GM23338 (cell line): Measurements from ENCODE around the gene PCDHB15. TPM values are rescaled to one million over a fixed set of nuclear protein-coding genes. Genes with fewer than 3 reads are reported as not detected.
"Not testable (repeated sequence)": the region's sequence is repeated elsewhere in the genome, so short reads cannot be mapped to it uniquely, and the experiment has no call there.

Source experiments
- ATAC-seq: fragments of 200-7000 bp; cut with Tn5 transposase; 3 replicates; pipeline ENCODE4 v1.9.1; 2020
- DNase-seq: peaks from one replicate; pipeline ENCODE4 v3.0.0-alpha.2; 2015; ENCODE audit warnings: low spot score
- H2AFZ ChIP-seq: fragments of 200-600 bp; sonication (generic); 2 replicates; pipeline ENCODE4 v1.8.0; 2016; ENCODE audit warnings: antibody characterized with exemption, mild to moderate bottlenecking, moderate library complexity
- H3F3A ChIP-seq: fragments of 200-600 bp; sonication (generic); replicated peaks from 2 replicates; pipeline ENCODE4 v1.8.0; 2017; ENCODE audit warnings: antibody characterized with exemption, mixed run types, low read depth
- H3K27ac ChIP-seq: fragments of 200-600 bp; sonication (generic); 2 replicates; pipeline ENCODE4 v1.6.1; 2016; ENCODE audit warnings: low read depth
- H3K27me3 ChIP-seq: fragments of 200-600 bp; sonication (generic); 2 replicates; pipeline ENCODE4 v1.8.0; 2016; ENCODE audit warnings: mild to moderate bottlenecking, mixed run types, moderate library complexity; ENCODE audit not compliant: insufficient read depth
- H3K36me3 ChIP-seq: fragments of 200-600 bp; sonication (generic); 2 replicates; pipeline ENCODE4 v1.8.0; 2016; ENCODE audit warnings: mild to moderate bottlenecking; ENCODE audit not compliant: insufficient read depth
- H3K4me1 ChIP-seq: fragments of 200-600 bp; sonication (generic); 2 replicates; pipeline ENCODE4 v1.8.0; 2016; ENCODE audit warnings: mild to moderate bottlenecking, moderate library complexity; ENCODE audit not compliant: insufficient read depth
- H3K4me2 ChIP-seq: fragments of 200-600 bp; sonication (generic); 2 replicates; pipeline ENCODE4 v1.7.1; 2017; ENCODE audit warnings: mixed run types
- H3K4me3 ChIP-seq: fragments of 200-600 bp; sonication (generic); 2 replicates; pipeline ENCODE4 v1.6.1; 2016; ENCODE audit warnings: mixed run types
- H3K79me2 ChIP-seq: fragments of 200-600 bp; sonication (generic); replicated peaks from 2 replicates; pipeline ENCODE4 v1.8.0; 2017; ENCODE audit warnings: mild to moderate bottlenecking; ENCODE audit not compliant: insufficient read depth
- H3K9me2 ChIP-seq: fragments of 200-600 bp; sonication (generic); 2 replicates; pipeline ENCODE4 v1.8.0; 2017; ENCODE audit not compliant: insufficient read depth
- H4K20me1 ChIP-seq: fragments of 200-600 bp; sonication (generic); replicated peaks from 2 replicates; pipeline ENCODE4 v1.8.0; 2017; ENCODE audit warnings: mild to moderate bottlenecking; ENCODE audit not compliant: insufficient read depth
- H3K27ac Mint-ChIP-seq: 2 replicates; pipeline ENCODE4 v1.8.0; 2020; ENCODE audit warnings: inconsistent platforms, mild to moderate bottlenecking, moderate library complexity, mixed read lengths
- H3K27me3 Mint-ChIP-seq: 3 replicates; pipeline ENCODE4 v1.8.0; 2022; ENCODE audit warnings: low read depth, mild to moderate bottlenecking, moderate library complexity, mixed read lengths, inconsistent platforms; ENCODE audit not compliant: insufficient read depth, poor library complexity
- H3K36me3 Mint-ChIP-seq: 3 replicates; pipeline ENCODE4 v1.8.0; 2021; ENCODE audit warnings: low read depth, mild to moderate bottlenecking, inconsistent platforms, moderate library complexity, mixed read lengths
- H3K4me1 Mint-ChIP-seq: 3 replicates; pipeline ENCODE4 v1.8.0; 2020; ENCODE audit warnings: mild to moderate bottlenecking, inconsistent platforms, mixed read lengths
- H3K4me3 Mint-ChIP-seq: 3 replicates; pipeline ENCODE4 v1.8.0; 2021; ENCODE audit warnings: moderate library complexity, mild to moderate bottlenecking, inconsistent platforms, mixed read lengths
- H3K9me3 Mint-ChIP-seq: 3 replicates; pipeline ENCODE4 v1.8.0; 2020; ENCODE audit warnings: moderate library complexity, mild to moderate bottlenecking, inconsistent platforms, mixed read lengths
- CTCF ChIP-seq, 2 experiments: fragments of 200-600 bp in 1 of 2; sonication (generic) in 1 of 2; conservative IDR thresholded peaks; 2 replicates each; pipeline versions ENCODE4 v1.5.1 to v1.6.1; 2016 to 2017; ENCODE audit warnings: antibody characterized with exemption in 2 of 2, low read depth in 2 of 2, mild to moderate bottlenecking in 2 of 2, moderate library complexity in 1 of 2
- polyA plus RNA-seq: library from polyadenylated mRNA; unstranded; fragments of >200 nt; fragmentation: Nextera tagmentation; extraction: Ambion mirVana; gene quantifications from 2 replicates; pipeline ENCODE4 v1.2.1, GENCODE V29; 2016
- total RNA-seq: library from RNA; depleted of rRNA; stranded (reverse); fragments of >200 nt; shearing (Covaris generic); gene quantifications from 2 replicates; pipeline ENCODE4 v1.2.3, GENCODE V29; 2014

PCDHB15 gene
- total and polyA plus RNA-seq, 2 experiments from 2014 or later = 4.9 to 12.1 TPM

GRCh38 chr5:141213656-141214339 is 31.4 kb upstream of the PCDHB15 start, which contains the start of gene PCDHB13:
Gene PCDHB13 (plus strand): TSS chr5:141213919. CDS start chr5:141214124, 205 bp downstream.
- H4K20me1 ChIP-seq, H3K4me1 ChIP-seq, H3K4me1 Mint-ChIP-seq, H3K4me2 ChIP-seq, H3K36me3 ChIP-seq, H3K27ac ChIP-seq, H3K79me2 ChIP-seq, H3F3A ChIP-seq, H3K9me2 ChIP-seq, H3K27me3 Mint-ChIP-seq, H3K27ac Mint-ChIP-seq, H3K27me3 ChIP-seq, H2AFZ ChIP-seq: not testable (repeated sequence)
- ATAC-seq (peak; percentile 89), DNase-seq (peak; percentile 90)
- H3K4me3 ChIP-seq = peak within 1 kb of the TSS; percentile 35; the same call in 1 of the 2 replicates
- peaks cover 37% of the 10 kb centered on the region for H3K9me3 Mint-ChIP-seq
- peak within 1 kb of the TSS; percentile 38; the same call in 1 of the 3 replicates for H3K4me3 Mint-ChIP-seq
- TF ChIP-seq CTCF (conservative IDR thresholded peaks at IDR 0.05; ENCODE audit: low read depth in 2 of 2) = peak; percentile 72 to 73
- H3K36me3 Mint-ChIP-seq = peaks cover 33% of the 10 kb centered on the region

DNA sequence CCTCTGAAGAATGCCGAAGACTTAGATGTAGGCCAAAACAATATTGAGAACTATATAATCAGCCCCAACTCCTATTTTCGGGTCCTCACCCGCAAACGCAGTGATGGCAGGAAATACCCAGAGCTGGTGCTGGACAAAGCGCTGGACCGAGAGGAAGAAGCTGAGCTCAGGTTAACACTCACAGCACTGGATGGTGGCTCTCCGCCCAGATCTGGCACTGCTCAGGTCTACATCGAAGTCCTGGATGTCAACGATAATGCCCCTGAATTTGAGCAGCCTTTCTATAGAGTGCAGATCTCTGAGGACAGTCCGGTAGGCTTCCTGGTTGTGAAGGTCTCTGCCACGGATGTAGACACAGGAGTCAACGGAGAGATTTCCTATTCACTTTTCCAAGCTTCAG is 30.6 kb upstream of the PCDHB15 start:
- H3K27me3 ChIP-seq, H2AFZ ChIP-seq, H3K4me3 Mint-ChIP-seq, H3F3A ChIP-seq, H3K4me1 ChIP-seq, H3K27ac Mint-ChIP-seq, H3K9me2 ChIP-seq, H3K79me2 ChIP-seq, H3K36me3 ChIP-seq, H3K4me3 ChIP-seq, H3K27ac ChIP-seq, DNase-seq, H3K4me1 Mint-ChIP-seq, H4K20me1 ChIP-seq, ATAC-seq, H3K27me3 Mint-ChIP-seq, H3K4me2 ChIP-seq: not testable (repeated sequence)
- Mint-ChIP-seq H3K36me3 (peaks cover 32% of the 10 kb centered on the region), H3K9me3 (peaks cover 34% of the 10 kb centered on the region)

GRCh38 chr5:141215504-141215903 is 29.7 kb upstream of the PCDHB15 start:
- peaks cover 28% of the 10 kb centered on the region for H3K9me3 Mint-ChIP-seq
- not testable (repeated sequence) for H3K27ac ChIP-seq, H3K9me2 ChIP-seq, H3F3A ChIP-seq, ATAC-seq, H3K4me2 ChIP-seq, DNase-seq, H3K27ac Mint-ChIP-seq, H2AFZ ChIP-seq, H3K79me2 ChIP-seq, H3K4me3 Mint-ChIP-seq, H4K20me1 ChIP-seq, H3K27me3 ChIP-seq, H3K4me3 ChIP-seq, H3K36me3 ChIP-seq, H3K4me1 ChIP-seq, H3K27me3 Mint-ChIP-seq, H3K4me1 Mint-ChIP-seq
- peaks cover 26% of the 10 kb centered on the region for H3K36me3 Mint-ChIP-seq

- ATAC-seq, H3K27ac Mint-ChIP-seq, H3K4me1 ChIP-seq, H3K27ac ChIP-seq, H3K4me2 ChIP-seq, H3K36me3 ChIP-seq, H3K79me2 ChIP-seq, H3K4me3 Mint-ChIP-seq, DNase-seq, H3K27me3 Mint-ChIP-seq, H2AFZ ChIP-seq, H4K20me1 ChIP-seq, H3K9me2 ChIP-seq, H3K27me3 ChIP-seq, H3K4me3 ChIP-seq, H3F3A ChIP-seq, H3K4me1 Mint-ChIP-seq: not testable (repeated sequence)
- Mint-ChIP-seq H3K36me3 (peaks cover 24% of the 10 kb centered on the region), H3K9me3 (peaks cover 25% of the 10 kb centered on the region)
Observed at GRCh38 chr5:141216035-141216434, 29.2 kb upstream of the PCDHB15 start.
